GM19372 (cell line): ENCODE data around the gene MTMR8.

Source experiments
- ATAC-seq: cut with Tn5 transposase; IDR thresholded peaks from one replicate; pipeline ENCODE4 v1.9.1; 2021; ENCODE audit warnings: mild to moderate bottlenecking, low read depth, moderate library complexity; ENCODE audit not compliant: unreplicated experiment

The MTMR8 gene

GRCh38 chrX:64321507-64321906, 73.7 kb downstream of the MTMR8 start:
- no peak for ATAC-seq

- no peak for ATAC-seq
These were observed 81.6 kb downstream of the MTMR8 start for GRCh38 chrX:64313624-64314023.

GRCh38 chrX:64306712-64307111, 88.5 kb downstream of the MTMR8 start:
- ATAC-seq: no peak

GRCh38 chrX:64291123-64291522, 104.1 kb downstream of the MTMR8 start:
- no peak for ATAC-seq

GRCh38 chrX:64265265-64265664, 130.0 kb downstream of the MTMR8 start:
- no peak for ATAC-seq

- no peak for ATAC-seq
These were observed 164.9 kb downstream of the MTMR8 start, which contains the start of gene ASB12 for GRCh38 chrX:64230123-64230970. Gene ASB12 (minus strand): TSS chrX:64230607. CDS start chrX:64225650, 4,957 bp downstream.

- ATAC-seq: no peak
These were observed 166.1 kb downstream of the MTMR8 start for GRCh38 chrX:64229154-64229553.
